GM23248 (cell line): ENCODE measurements around the gene AUP1. TPM values are rescaled to one million over a fixed set of nuclear protein-coding genes. Genes with fewer than 3 reads are reported as not detected.

Source experiments
- DNase-seq: peaks from one replicate; pipeline ENCODE4 v3.0.0-alpha.2; 2015
- H2AFZ ChIP-seq: fragments of 200-600 bp; sonication (generic); 2 replicates; pipeline ENCODE4 v1.6.1; 2016; ENCODE audit warnings: antibody characterized with exemption
- H3F3A ChIP-seq: fragments of 200-600 bp; sonication (generic); 2 replicates; pipeline ENCODE4 v1.6.1; 2016; ENCODE audit warnings: mild to moderate bottlenecking, antibody characterized with exemption, mixed run types; ENCODE audit not compliant: insufficient read depth
- H3K27ac ChIP-seq: fragments of 200-600 bp; sonication (generic); 2 replicates; pipeline ENCODE4 v1.5.1; 2016; ENCODE audit warnings: mild to moderate bottlenecking
- H3K27me3 ChIP-seq: fragments of 200-600 bp; sonication (generic); replicated peaks from 2 replicates; pipeline ENCODE4 v1.6.1; 2016; ENCODE audit warnings: mild to moderate bottlenecking; ENCODE audit not compliant: insufficient read depth
- H3K36me3 ChIP-seq: fragments of 200-600 bp; sonication (generic); 2 replicates; pipeline ENCODE4 v1.6.1; 2016; ENCODE audit warnings: low read depth, mild to moderate bottlenecking
- H3K4me1 ChIP-seq: fragments of 200-600 bp; sonication (generic); 2 replicates; pipeline ENCODE4 v1.6.1; 2016; ENCODE audit warnings: mild to moderate bottlenecking; ENCODE audit not compliant: insufficient read depth
- H3K4me2 ChIP-seq: fragments of 200-600 bp; sonication (generic); one replicate; pipeline ENCODE4 v1.6.1; 2016; ENCODE audit warnings: mild to moderate bottlenecking; ENCODE audit not compliant: unreplicated experiment
- H3K4me3 ChIP-seq: fragments of 200-600 bp; sonication (generic); 2 replicates; pipeline ENCODE4 v1.5.1; 2016; ENCODE audit warnings: mild to moderate bottlenecking
- H3K79me2 ChIP-seq: fragments of 200-600 bp; sonication (generic); 2 replicates; pipeline ENCODE4 v1.6.1; 2016; ENCODE audit warnings: mild to moderate bottlenecking; ENCODE audit not compliant: insufficient read depth
- H3K9ac ChIP-seq: fragments of 200-600 bp; sonication (generic); 2 replicates; pipeline ENCODE4 v1.6.1; 2016; ENCODE audit warnings: mild to moderate bottlenecking
- H3K9me2 ChIP-seq: fragments of 200-600 bp; sonication (generic); 2 replicates; pipeline ENCODE4 v1.6.1; 2016; ENCODE audit warnings: mixed run types, mild to moderate bottlenecking, moderate library complexity; ENCODE audit not compliant: insufficient read depth
- H3K9me3 ChIP-seq: fragments of 200-600 bp; sonication (generic); one replicate; pipeline ENCODE4 v1.6.1; 2017; ENCODE audit warnings: low read depth
- H4K20me1 ChIP-seq: fragments of 200-600 bp; sonication (generic); 2 replicates; pipeline ENCODE4 v1.6.0; 2016; ENCODE audit not compliant: insufficient read depth
- EZH2 ChIP-seq: fragments of 200-600 bp; sonication (generic); IDR thresholded peaks from 2 replicates; pipeline ENCODE4 v1.6.1; 2018; ENCODE audit warnings: antibody characterized with exemption, mild to moderate bottlenecking; ENCODE audit not compliant: insufficient read depth, poor library complexity, severe bottlenecking
- EZH2phosphoT487 ChIP-seq: fragments of 200-600 bp; sonication (generic); IDR thresholded peaks from 2 replicates; pipeline ENCODE4 v1.6.1; 2018; ENCODE audit warnings: antibody characterized with exemption, moderate library complexity, mild to moderate bottlenecking, low read depth; ENCODE audit not compliant: insufficient read depth
- WGBS, 2 experiments: methylation state at CpG; one replicate each; pipeline ENCODE4 v1.1.6; 2015 to 2017; ENCODE audit warnings: low lambda C conversion rate in 2 of 2, low coverage in 1 of 2; ENCODE audit errors: missing lambda C conversion rate in 2 of 2; 5-methylcytosine and 5-hydroxymethylcytosine counted together
- in situ Hi-C: fragments of 300-500 bp; cut with MboI; formaldehyde crosslinking; loops from 2 replicates; pipeline ENCODE4 v1.15.0; 2020
- polyA plus RNA-seq: library from polyadenylated mRNA; unstranded; fragments of >200 nt; fragmentation: Nextera tagmentation; extraction: Ambion mirVana; gene quantifications from 2 replicates; pipeline ENCODE4 v1.2.1, GENCODE V29; 2016
- total RNA-seq: library from RNA; depleted of rRNA; stranded (reverse); fragments of >200 nt; shearing (Covaris generic); gene quantifications from 2 replicates; pipeline ENCODE4 v1.2.3, GENCODE V29; 2014

Gene AUP1
- total and polyA plus RNA-seq, 2 experiments from 2014 or later, result 119 to 122 TPM

DNA sequence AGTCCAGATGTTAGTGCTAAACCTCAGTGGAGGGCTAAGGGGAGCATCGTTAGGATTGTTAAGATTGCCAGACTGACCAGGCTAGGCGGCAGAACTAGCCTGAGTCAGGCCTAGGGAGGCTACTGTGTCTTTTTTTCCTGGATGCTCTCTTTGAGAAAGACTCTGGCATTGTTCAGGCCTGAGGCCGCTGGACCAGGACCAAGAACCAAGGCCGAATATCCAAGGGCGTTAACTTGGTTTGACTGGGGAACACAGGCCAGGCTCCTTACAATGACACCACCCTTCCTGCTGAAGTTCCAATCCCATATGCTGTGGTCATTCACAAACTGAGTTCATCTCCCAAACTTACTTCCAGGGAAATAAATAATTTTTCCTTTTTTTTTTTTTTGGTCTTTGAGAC is 10.8 kb upstream of the AUP1 start:
- peak; percentile 86 for DNase-seq
- Histone ChIP-seq H3K4me2 (no peak overlapping the region), H2AFZ (no peak overlapping the region; the same call in 1 of the 2 replicates), H3K79me2 (no peaks in the 10 kb centered on the region), H3K9ac (peak overlapping the region; percentile 39), H3K36me3 (no peaks in the 10 kb centered on the region), H3K27me3 (no peaks in the 10 kb centered on the region), H3F3A (peaks cover 22% of the 10 kb centered on the region), H4K20me1 (no peaks in the 10 kb centered on the region), H3K9me3 (no peaks in the 10 kb centered on the region), H3K9me2 (no peaks in the 10 kb centered on the region), H3K4me1 (peaks cover 11% of the 10 kb centered on the region), H3K27ac (peak overlapping the region; percentile 67), H3K4me3 (no peak overlapping the region)
- in situ Hi-C loops, result no loop called here
- 18 to 22% methylated on average over 5 of the region's 5 CpGs for WGBS, 2 experiments
- TF ChIP-seq EZH2, result no peak
- no peak for TF ChIP-seq EZH2phosphoT487

DNA sequence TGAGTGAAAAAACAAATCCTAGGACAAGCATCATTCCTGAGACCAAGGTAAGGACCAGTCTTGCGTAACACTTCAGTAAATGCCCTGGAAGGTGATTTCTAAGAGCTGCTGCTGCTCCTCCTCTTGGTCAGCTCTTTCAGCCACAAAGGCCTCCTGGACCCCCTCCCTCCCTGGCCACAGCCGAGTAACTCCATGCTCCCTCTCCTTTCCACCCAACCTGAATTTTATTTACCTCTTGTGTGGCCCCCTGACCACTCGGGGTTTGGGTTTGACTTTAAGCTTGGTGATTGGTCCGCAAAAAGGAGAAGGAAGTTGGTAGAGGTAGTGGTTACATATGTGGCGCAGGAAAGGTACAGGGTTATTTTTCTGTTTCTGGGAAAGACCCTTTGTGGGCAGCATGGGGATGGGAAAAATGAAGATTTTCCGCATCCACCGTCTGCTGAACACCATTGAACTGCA is 9.4 kb upstream of the AUP1 start:
- H3K4me3 ChIP-seq, result no peak overlapping the region
- H3K79me2 ChIP-seq, result no peaks in the 10 kb centered on the region
- no peaks in the 10 kb centered on the region for H3K27me3 ChIP-seq
- H3K36me3 ChIP-seq, result no peaks in the 10 kb centered on the region
- H4K20me1 ChIP-seq, result no peaks in the 10 kb centered on the region
- H3K27ac ChIP-seq, result no peak overlapping the region
- DNase-seq, result no peak
- H3F3A ChIP-seq, result peaks cover 26% of the 10 kb centered on the region
- no peak overlapping the region for H3K9ac ChIP-seq
- WGBS, 2 experiments, result 84 to 87% methylated on average over 7 of the region's 7 CpGs
- TF ChIP-seq EZH2phosphoT487, result no peak
- no peak for TF ChIP-seq EZH2
- in situ Hi-C loops, result no loop called here
- no peak overlapping the region for H2AFZ ChIP-seq
- no peak overlapping the region for H3K4me2 ChIP-seq
- peaks cover 11% of the 10 kb centered on the region for H3K4me1 ChIP-seq
- H3K9me3 ChIP-seq, result no peaks in the 10 kb centered on the region
- H3K9me2 ChIP-seq, result no peaks in the 10 kb centered on the region

DNA sequence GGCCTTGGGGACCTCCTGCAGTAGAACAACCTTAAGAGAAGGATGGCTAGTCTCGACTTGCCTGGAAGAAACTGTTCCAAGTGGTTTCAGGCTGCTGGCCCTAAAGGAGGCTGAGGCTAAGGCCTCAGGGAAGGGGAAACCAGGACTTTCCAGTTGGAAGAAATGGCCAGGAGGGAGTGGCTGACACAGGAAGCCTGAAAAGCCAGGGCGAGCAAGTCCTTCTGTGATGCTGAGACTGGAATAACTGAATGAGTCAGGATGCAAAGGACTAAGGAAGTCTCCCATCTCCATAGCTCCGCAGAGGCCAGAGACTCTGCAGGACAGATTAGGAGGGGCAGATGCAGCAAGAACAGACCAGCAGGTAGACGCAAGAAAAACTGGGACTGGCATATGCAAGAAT is 7.6 kb upstream of the AUP1 start:
- in situ Hi-C loops, result no loop called here
- Histone ChIP-seq H3K27me3 (no peaks in the 10 kb centered on the region), H3K36me3 (no peaks in the 10 kb centered on the region), H3F3A (peaks cover 33% of the 10 kb centered on the region), H3K4me3 (no peak overlapping the region), H3K9me3 (no peaks in the 10 kb centered on the region), H3K4me2 (no peak overlapping the region), H3K79me2 (peaks cover under 1% of the 10 kb centered on the region; the same call in 1 of the 2 replicates), H3K4me1 (peaks cover 7% of the 10 kb centered on the region), H3K9ac (no peak overlapping the region), H4K20me1 (no peaks in the 10 kb centered on the region), H3K9me2 (no peaks in the 10 kb centered on the region), H2AFZ (no peak overlapping the region), H3K27ac (no peak overlapping the region)
- TF ChIP-seq EZH2 (no peak), EZH2phosphoT487 (no peak)
- peak; percentile 55 for DNase-seq
- WGBS, 2 experiments, result 47 to 51% methylated on average over 4 of the region's 4 CpGs

DNA sequence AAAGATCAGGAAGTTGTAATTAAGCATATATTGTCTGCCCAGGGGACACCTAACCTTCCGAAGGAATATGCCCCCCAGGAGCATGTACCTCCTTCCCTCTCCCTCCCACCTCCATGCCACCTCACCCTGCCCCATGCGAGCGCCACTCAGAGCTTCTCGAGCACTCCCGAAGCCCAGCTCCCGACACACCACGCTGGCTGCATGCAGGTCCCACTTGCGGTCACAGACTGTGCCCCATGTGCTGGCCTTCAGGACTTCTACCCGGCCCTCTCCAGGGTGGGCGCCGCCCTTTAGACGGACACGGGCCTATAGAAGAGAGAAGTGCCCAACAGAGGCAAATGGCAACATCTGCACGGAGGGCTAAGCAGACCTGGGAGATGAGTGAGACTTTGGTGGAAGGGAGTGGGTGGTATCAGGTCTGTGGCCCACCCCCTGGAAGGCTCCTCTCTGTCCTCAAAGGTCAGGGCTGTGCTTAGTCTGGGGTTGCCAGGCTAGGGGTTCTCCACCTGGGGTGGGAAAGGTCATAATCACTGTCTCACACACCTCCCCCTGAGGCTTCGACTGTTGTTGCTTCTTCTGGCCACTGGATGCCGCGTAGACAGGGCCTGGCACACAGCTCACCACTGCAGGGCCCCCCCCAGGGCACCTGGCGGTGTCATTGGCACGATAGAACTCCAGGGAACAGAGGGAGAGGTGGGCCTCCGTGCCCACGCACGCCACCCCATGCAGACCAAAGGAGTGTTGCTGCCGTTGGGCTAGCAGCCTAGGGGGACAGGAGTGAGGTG is 6.9 kb upstream of the AUP1 start:
- Histone ChIP-seq H3F3A (peaks cover 40% of the 10 kb centered on the region), H3K4me1 (peaks cover 15% of the 10 kb centered on the region), H2AFZ (no peak overlapping the region), H3K4me3 (no peak overlapping the region), H3K9me2 (no peaks in the 10 kb centered on the region), H3K27ac (no peak overlapping the region), H3K4me2 (no peak overlapping the region), H4K20me1 (no peaks in the 10 kb centered on the region), H3K79me2 (peaks cover 8% of the 10 kb centered on the region), H3K9me3 (no peaks in the 10 kb centered on the region), H3K9ac (no peak overlapping the region), H3K27me3 (no peaks in the 10 kb centered on the region), H3K36me3 (no peaks in the 10 kb centered on the region)
- in situ Hi-C loops, result no loop called here
- WGBS, 2 experiments, result 79 to 84% methylated on average over 20 to 23 of the region's 23 CpGs
- TF ChIP-seq EZH2phosphoT487, result no peak
- no peak for TF ChIP-seq EZH2
- DNase-seq, result no peak
